Heart left ventricle (tissue), 16 donors: ENCODE data around the gene ABLIM1. TPM values are rescaled to one million over a fixed set of nuclear protein-coding genes. Genes with fewer than 3 reads are reported as not detected.

ENCODE experiments used
- ATAC-seq, 4 donors: fragments of 200-7000 bp; cut with Tn5 transposase; one replicate each; pipeline ENCODE4 v1.9.1; 2020 to 2022; ENCODE audit warnings: moderate library complexity in 4 of 4, mild to moderate bottlenecking in 3 of 4, moderate number of reproducible peaks in 1 of 4
- DNase-seq, 5 donors: peaks; one replicate each; pipeline ENCODE4 v3.0.0-alpha.2; 2020
- H3K27ac ChIP-seq, 12 donors: fragments of 200-600 bp; sonication (generic) in 4 of 12; one replicate each; pipeline versions ENCODE4 v1.5.0 to v1.8.0; 2016 to 2022; ENCODE audit warnings: mild to moderate bottlenecking in 2 of 12
- H3K27me3 ChIP-seq, 9 donors: fragments of 200-600 bp; sonication (generic) in 2 of 9; one replicate each; pipeline versions ENCODE4 v1.5.1 to v1.8.0; 2016 to 2022; ENCODE audit warnings: mild to moderate bottlenecking in 3 of 9
- H3K36me3 ChIP-seq, 9 donors: fragments of 200-600 bp; sonication (generic) in 2 of 9; one replicate each; pipeline versions ENCODE4 v1.5.0 to v1.8.0; 2018 to 2022; ENCODE audit warnings: mild to moderate bottlenecking in 2 of 9
- H3K4me1 ChIP-seq, 12 donors: fragments of 200-600 bp; sonication (generic) in 4 of 12; one replicate each; pipeline versions ENCODE4 v1.5.0 to v1.8.0; 2016 to 2022; ENCODE audit warnings: mild to moderate bottlenecking in 3 of 12
- H3K4me3 ChIP-seq, 12 donors: fragments of 200-600 bp; sonication (generic) in 4 of 12; one replicate each; pipeline versions ENCODE4 v1.5.0 to v1.8.0; 2017 to 2022; ENCODE audit warnings: mild to moderate bottlenecking in 9 of 12, moderate library complexity in 4 of 12
- H3K9me3 ChIP-seq, 12 donors: fragments of 200-600 bp; sonication (generic) in 4 of 12; one replicate each; pipeline versions ENCODE4 v1.5.0 to v1.8.0; 2016 to 2022; ENCODE audit warnings: mild to moderate bottlenecking in 1 of 12
- CTCF ChIP-seq, 12 donors: fragments of 200-600 bp; sonication (generic) in 4 of 12; IDR thresholded peaks; one replicate each; pipeline versions ENCODE4 v1.5.0 to v1.8.0; 2018 to 2022; ENCODE audit warnings: antibody characterized with exemption in 12 of 12, mild to moderate bottlenecking in 5 of 12
- POLR2A ChIP-seq, 2 donors: fragments of 450-650 bp; IDR thresholded peaks; one replicate each; pipeline ENCODE4 v1.6.1; 2017; ENCODE audit warnings: antibody characterized with exemption in 2 of 2, mild to moderate bottlenecking in 2 of 2, moderate library complexity in 2 of 2
- WGBS, 4 donors: extraction: QIAGEN DNeasy Blood & Tissue Kit in 2 of 4; methylation state at CpG; one replicate each; pipeline versions ENCODE4 v1.1.5 to v1.1.7; 2013 to 2018; 5-methylcytosine and 5-hydroxymethylcytosine counted together
- intact Hi-C, 10 donors: fragments of 100-400 bp; cut with DNase I; formaldehyde crosslinking; loops; one replicate each; pipeline versions ENCODE4 v1.11.1 to v1.14.2; 2022
- polyA plus RNA-seq, 2 donors: library from polyadenylated mRNA; stranded (reverse); fragments of 200-250 nt; gene quantifications; one replicate each; pipeline ENCODE4 v1.2.3, GENCODE V29; 2013
- total RNA-seq, 9 donors: library from RNA; depleted of rRNA in 2 of 9; stranded (reverse); fragments of >200 nt in 2 of 9; fragmentation: NEBNext Ultra II Directional in 3 of 9; extraction: Animal tissue kit (Norgen Biotek cat#: 25700) in 3 of 9; gene quantifications; one replicate each; pipeline versions ENCODE4 v1.1.0 to v1.2.4, GENCODE V29; 2016 to 2023
- donor health status: ischemic (EF 13 %, LVEDD 7.1; RV severe dilation, severe dysfunction).
- donor health status: healthy with polysubstance abuse.
- donor health status: DM: no; HTN: yes; CAD: no.
- donor health status: DM: no; HTN: no; CAD: no.
- donor health status: ischemic (EF 25% LVEDD 6.9; RV normal size, moderate dysfunction).
- donor health status: ischemic (EF 25% LVEDD 5.7; RV mildly dilated, moderate dysfunction).
- donor health status: healthy.
- donor health status: DM: yes; HTN: yes; CAD: no.
- donor health status: ischemic (EF 35%, LVEDD 5.7; RV mildly dilated, moderate dysfunction).
- donor health status: nonischemic (EF 11% LVEDD 7.7; RV severe dilation, severe dysfunction).
- donor health status: DM: yes; HTN: yes; CAD: no.
- donor health status: PGD.
- donor health status: ischemic (EF 29% LVEDD 5.4; RV normal size, mild dysfunction).
- donor health status: nonischemic (EF 23%, LVEDD 6.1; RV moderate dilation, normal function).

ABLIM1 gene
- total and polyA plus RNA-seq, 11 donors: 242 to 713 (median 561) TPM

GRCh38 chr10:114471906-114472876 is 185.9 kb downstream of the ABLIM1 start:
- H3K4me3 ChIP-seq: no peak overlapping the region
- 60 to 68% (median 63%) methylated on average over 11 of the region's 11 CpGs for WGBS, 4 donors
- intact Hi-C loops: loop anchor here (2.0 to 10.0 kb wide), 17 partner anchors 70 to 353 kb away; partner anchors contain the start of gene FHIP2A (in 2 of the 10)
- H3K9me3 ChIP-seq: no peaks in the 10 kb centered on the region
- H3K27ac ChIP-seq: peak overlapping the region in 8 of 12 donors; percentile 12 to 60 (median 28)
- ATAC-seq (no peak), DNase-seq (no peak)
- TF ChIP-seq POLR2A (IDR thresholded peaks at IDR 0.05) (no peak), CTCF (IDR thresholded peaks at IDR 0.05) (no peak)
- peaks cover 0 to 68% (median 21%) of the 10 kb centered on the region in 9 donors for H3K36me3 ChIP-seq
- H3K27me3 ChIP-seq: no peaks in the 10 kb centered on the region
- H3K4me1 ChIP-seq: peaks cover 0 to 52% (median 19%) of the 10 kb centered on the region in 12 donors

DNA sequence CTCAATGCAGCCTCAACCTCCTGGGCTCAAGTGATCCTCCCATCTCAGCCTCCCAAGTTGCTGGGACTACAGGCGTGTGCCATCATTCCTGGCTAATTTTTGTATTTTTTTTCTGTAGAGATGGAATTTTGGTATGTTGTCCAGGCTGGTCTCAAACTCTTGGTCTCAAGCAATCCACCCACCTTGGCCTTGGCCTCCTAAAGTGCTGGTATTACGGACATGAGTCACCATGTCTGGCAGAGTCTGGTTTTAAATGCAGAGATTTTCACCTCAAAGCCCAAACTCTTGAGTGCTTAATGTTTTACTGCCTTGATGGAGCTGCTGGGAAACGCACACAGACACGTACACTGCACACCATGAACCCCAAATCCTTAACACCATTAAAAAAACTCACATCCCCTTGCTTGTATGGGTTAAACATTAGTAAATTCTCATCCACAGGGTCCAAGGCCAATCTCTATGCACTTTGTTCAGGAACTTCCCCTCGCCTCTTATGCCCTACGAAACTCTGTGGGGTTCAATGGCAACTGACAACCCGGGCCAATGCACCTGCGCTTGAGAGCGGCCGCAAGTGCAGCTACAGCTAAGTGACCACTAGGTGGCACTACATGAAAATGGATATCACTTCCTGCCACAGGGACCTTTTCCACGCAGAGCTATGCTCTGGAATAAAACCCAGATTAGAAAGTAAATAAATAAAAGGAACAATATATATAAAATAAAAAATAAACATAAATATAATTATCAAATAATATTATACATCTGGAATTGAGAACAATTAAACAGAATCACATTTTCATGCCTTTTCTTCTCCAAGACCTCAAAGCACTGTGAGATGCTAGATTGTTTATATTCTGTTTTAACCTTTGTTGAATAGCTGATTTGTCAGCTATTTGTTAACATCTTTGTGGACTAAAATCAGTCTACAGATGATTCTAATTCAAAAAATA is 186.8 kb downstream of the ABLIM1 start:
- no peaks in the 10 kb centered on the region for H3K27me3 ChIP-seq
- ATAC-seq (peak; percentile 52 to 81 (median 74)), DNase-seq (peak; percentile 59 to 77 (median 63))
- WGBS, 4 donors: 31 to 35% (median 35%) methylated on average over 11 of the region's 11 CpGs
- H3K4me3 ChIP-seq: no peak overlapping the region
- peaks cover 0 to 46% (median 17%) of the 10 kb centered on the region in 12 donors for H3K4me1 ChIP-seq
- H3K27ac ChIP-seq: peak overlapping the region in 8 of 12 donors; percentile 9 to 60 (median 28)
- no peaks in the 10 kb centered on the region for H3K9me3 ChIP-seq
- peak; percentile 83 to 96 (median 92) for TF ChIP-seq CTCF (IDR thresholded peaks at IDR 0.05)
- TF ChIP-seq POLR2A (IDR thresholded peaks at IDR 0.05): no peak
- peaks cover 0 to 78% (median 21%) of the 10 kb centered on the region in 9 donors for H3K36me3 ChIP-seq
- intact Hi-C loops: loop anchor here (2.0 to 10.0 kb wide), 16 partner anchors 71 to 354 kb away; partner anchors contain the start of gene FHIP2A (in 2 of the 10)

GRCh38 chr10:114470361-114470760 is 187.7 kb downstream of the ABLIM1 start:
- Histone ChIP-seq H3K4me1 (peaks cover 0 to 39% (median 15%) of the 10 kb centered on the region in 12 donors), H3K36me3 (peaks cover 0 to 84% (median 27%) of the 10 kb centered on the region in 9 donors)
- WGBS, 4 donors: 87 to 96% (median 91%) methylated on average over 1 of the region's 1 CpG

More at GRCh38 chr10:114470361-114470760, 187.7 kb downstream of the ABLIM1 start:
- Histone ChIP-seq H3K27ac (no peak overlapping the region), H3K9me3 (no peaks in the 10 kb centered on the region), H3K27me3 (no peaks in the 10 kb centered on the region), H3K4me3 (no peak overlapping the region)
- no peak for DNase-seq
- intact Hi-C loops: loop anchor here (2.0 to 10.0 kb wide), 16 partner anchors 72 to 354 kb away; partner anchors contain the start of gene FHIP2A (in 2 of the 10)
- TF ChIP-seq POLR2A (IDR thresholded peaks at IDR 0.05): no peak
- no peak for TF ChIP-seq CTCF (IDR thresholded peaks at IDR 0.05)
- ATAC-seq: no peak
